IMR-90 (cell line): ENCODE results near the gene RIPK4. TPM values are rescaled to one million over a fixed set of nuclear protein-coding genes. Genes with fewer than 3 reads are reported as not detected.

ENCODE experiments used
- ATAC-seq: fragments of 200-7000 bp; cut with Tn5 transposase; 2 replicates; pipeline ENCODE4 v1.9.1; 2020; ENCODE audit warnings: low read depth, mild to moderate bottlenecking, moderate library complexity
- BruUV-seq: library from RNA; stranded (reverse); fragments of 400-500 nt; replicated peaks from 2 replicates; lab custom pipeline; 2021; lab: Mats Ljungman, UMichigan
- CTCF ChIA-PET: fragments of 300-600 bp; formaldehyde crosslinking; extraction: SDS; loops from one replicate; lab custom pipeline; 2021; ENCODE audit warnings: antibody characterized with exemption; lab: Yijun Ruan, JAX
- POLR2A ChIA-PET: fragments of 300-600 bp; sonication (Branson Sonifier 250); formaldehyde crosslinking; loops from one replicate; lab custom pipeline; 2022; ENCODE audit warnings: antibody characterized with exemption; ENCODE audit not compliant: unreplicated experiment; lab: Charles Lee
- DNase-seq: peaks from one replicate; pipeline ENCODE4 v3.0.0; 2013
- H2AFZ ChIP-seq: replicated peaks from 2 replicates; pipeline ENCODE3; 2013; ENCODE audit warnings: low read length, mild to moderate bottlenecking; ENCODE audit not compliant: poor library complexity
- H2AK5ac ChIP-seq: 2 replicates; pipeline ENCODE4 v1.6.1; 2013; ENCODE audit warnings: low read depth, low read length, inconsistent platforms
- H2AK9ac ChIP-seq: replicated peaks from 2 replicates; pipeline ENCODE3; 2013; ENCODE audit warnings: mild to moderate bottlenecking, low read depth, low read length, moderate library complexity; ENCODE audit not compliant: poor library complexity
- H2BK120ac ChIP-seq: 2 replicates; pipeline ENCODE4 v1.6.1; 2013; ENCODE audit warnings: low read depth, low read length, inconsistent platforms
- H2BK15ac ChIP-seq: 3 replicates; pipeline ENCODE4 v1.6.1; 2013; ENCODE audit warnings: low read depth, low read length, inconsistent platforms
- H2BK20ac ChIP-seq: 2 replicates; pipeline ENCODE4 v1.6.1; 2013; ENCODE audit warnings: low read depth, mild to moderate bottlenecking, inconsistent platforms, low read length, moderate library complexity
- H2BK5ac ChIP-seq: 2 replicates; pipeline ENCODE4 v1.6.1; 2013; ENCODE audit warnings: mild to moderate bottlenecking, low read depth, low read length, inconsistent platforms; ENCODE audit not compliant: poor library complexity, severe bottlenecking
- H3K14ac ChIP-seq: replicated peaks from 2 replicates; pipeline ENCODE4 v1.6.1; 2013; ENCODE audit warnings: low read depth, low read length, inconsistent platforms
- H3K18ac ChIP-seq: 2 replicates; pipeline ENCODE4 v1.6.1; 2013; ENCODE audit warnings: low read depth, low read length, control low read depth
- H3K23ac ChIP-seq: 2 replicates; pipeline ENCODE4 v1.6.1; 2013; ENCODE audit warnings: low read depth, low read length, inconsistent platforms
- H3K27ac ChIP-seq: 2 replicates; pipeline ENCODE4 v1.5.1; 2013; ENCODE audit warnings: mild to moderate bottlenecking, control low read depth, low read length; ENCODE audit not compliant: insufficient read depth
- H3K27me3 ChIP-seq: 2 replicates; pipeline ENCODE4 v1.6.1; 2013; ENCODE audit warnings: low read length; ENCODE audit not compliant: control insufficient read depth, insufficient read depth
- H3K36me3 ChIP-seq: 2 replicates; pipeline ENCODE4 v1.6.1; 2013; ENCODE audit warnings: low read length, mixed read lengths; ENCODE audit not compliant: control insufficient read depth, insufficient read depth
- H3K4ac ChIP-seq: 2 replicates; pipeline ENCODE4 v1.6.1; 2013; ENCODE audit warnings: low read depth, low read length, inconsistent platforms
- H3K4me1 ChIP-seq: 2 replicates; pipeline ENCODE4 v1.6.1; 2013; ENCODE audit warnings: low read length, mixed read lengths; ENCODE audit not compliant: control insufficient read depth, insufficient read depth
- H3K4me2 ChIP-seq: 2 replicates; pipeline ENCODE4 v1.6.1; 2013; ENCODE audit warnings: low read depth, mild to moderate bottlenecking, control low read depth, low read length, moderate library complexity
- H3K4me3 ChIP-seq: 2 replicates; pipeline ENCODE4 v1.5.1; 2013; ENCODE audit warnings: low read depth, mild to moderate bottlenecking, control low read depth, low read length, moderate library complexity; ENCODE audit not compliant: insufficient read depth
- H3K56ac ChIP-seq: 2 replicates; pipeline ENCODE4 v1.6.1; 2013; ENCODE audit warnings: low read length, inconsistent platforms; ENCODE audit not compliant: insufficient read depth; ENCODE audit errors: extremely low read depth
- H3K79me1 ChIP-seq, 2 experiments: 2 replicates each; pipeline ENCODE4 v1.6.1; 2013; ENCODE audit warnings: low read length in 2 of 2, inconsistent platforms in 1 of 2, low read depth in 1 of 2
- H3K9ac ChIP-seq: 2 replicates; pipeline ENCODE4 v1.6.1; 2013; ENCODE audit warnings: low read depth, low read length, control low read depth
- H3K9me1 ChIP-seq: 2 replicates; pipeline ENCODE4 v1.6.1; 2013; ENCODE audit warnings: low read length, inconsistent platforms; ENCODE audit not compliant: insufficient read depth
- H3K9me3 ChIP-seq: 2 replicates; pipeline ENCODE4 v1.6.1; 2013; ENCODE audit warnings: low read length; ENCODE audit not compliant: control insufficient read depth, insufficient read depth
- H4K20me1 ChIP-seq: 2 replicates; pipeline ENCODE4 v1.6.1; 2013; ENCODE audit warnings: low read length, inconsistent platforms; ENCODE audit not compliant: insufficient read depth
- H4K5ac ChIP-seq: 2 replicates; pipeline ENCODE4 v1.6.1; 2013; ENCODE audit warnings: mild to moderate bottlenecking, low read depth, low read length, control low read depth
- H4K8ac ChIP-seq, 2 experiments: 2 replicates each; pipeline ENCODE4 v1.6.1; 2013; ENCODE audit warnings: low read depth in 2 of 2, low read length in 2 of 2, control low read depth in 1 of 2, inconsistent platforms in 1 of 2
- H4K91ac ChIP-seq: 2 replicates; pipeline ENCODE4 v1.6.1; 2013; ENCODE audit warnings: low read depth, low read length, inconsistent platforms; ENCODE audit not compliant: insufficient read depth
- NFE2L2 ChIP-seq: fragments of 150-350 bp; IDR thresholded peaks from 2 replicates; pipeline ENCODE4 v1.6.1; 2016; ENCODE audit warnings: low read depth, mild to moderate bottlenecking, low read length
- POLR2A ChIP-seq: IDR thresholded peaks from 2 replicates; pipeline ENCODE4 v1.6.1; 2012; ENCODE audit warnings: mild to moderate bottlenecking, low read depth, low read length
- RAD21 ChIP-seq: IDR thresholded peaks from 2 replicates; pipeline ENCODE4 v1.6.1; 2012; ENCODE audit warnings: low read length, improper control_type of control experiment
- RFX5 ChIP-seq: IDR thresholded peaks from 2 replicates; pipeline ENCODE4 v1.8.0; 2012; ENCODE audit warnings: low read depth, mild to moderate bottlenecking, low read length, moderate library complexity
- SMC3 ChIP-seq: fragments of 150-350 bp; IDR thresholded peaks from 2 replicates; pipeline ENCODE4 v1.6.1; 2016; ENCODE audit warnings: low read depth, mild to moderate bottlenecking, antibody characterized with exemption, low read length, moderate library complexity
- WGBS, 2 experiments: methylation state at CpG; one replicate each; pipeline versions ENCODE4 v1.1.5 to v1.1.7; 2013; ENCODE audit warnings: missing lambda C conversion rate in 2 of 2; ENCODE audit not compliant: insufficient read length in 1 of 2; ENCODE audit errors: extremely low coverage in 2 of 2; 5-methylcytosine and 5-hydroxymethylcytosine counted together
- dilution Hi-C: fragments of 300-500 bp; cut with HindIII; formaldehyde crosslinking; loops from one replicate; pipeline ENCODE4 v1.14.3; 2018; ENCODE audit warnings: low sequenced_read_pairs; ENCODE audit not compliant: unreplicated experiment
- in situ Hi-C: fragments of 300-500 bp; cut with MboI; formaldehyde crosslinking; loops from 3 replicates; pipeline ENCODE4 v1.14.3; 2019; ENCODE audit warnings: low sequenced_read_pairs, inconsistent platforms, mixed read lengths
- intact Hi-C: fragments of 100-400 bp; cut with micrococcal nuclease; formaldehyde crosslinking; loops from 2 replicates; pipeline ENCODE4 v1.10.0; 2022
- polyA plus RNA-seq, 3 experiments: library from polyadenylated mRNA; depleted of rRNA; stranded (reverse); fragments of >200 nt; gene quantifications; 2 replicates each; pipeline ENCODE4 v1.2.3, GENCODE V29; 2012; ENCODE audit warnings: low replicate concordance in 1 of 3
- total RNA-seq: library from RNA; depleted of rRNA; stranded (reverse); fragments of >200 nt; gene quantifications from 2 replicates; pipeline ENCODE4 v1.2.3, GENCODE V29; 2012

The RIPK4 gene
- total and polyA plus RNA-seq, 2 of the 4 experiments (the other 2 are of a cell fraction) = under 0.01 to 0.03 TPM

GRCh38 chr21:41753006-41753898 is 13.6 kb downstream of the RIPK4 start:
- H3K9ac ChIP-seq = no peak overlapping the region
- no peak overlapping the region for H3K4me3 ChIP-seq
- no peak overlapping the region for H3K56ac ChIP-seq
- no peak overlapping the region for H2AK5ac ChIP-seq
- H2BK120ac ChIP-seq = no peak overlapping the region
- BruUV-seq = no TSS peak
- ChIA-PET CTCF (interaction anchor here (1.0 to 1.7 kb wide), 3 partner anchors 20 to 141 kb away, joined by 3 to 5 read pairs (median 3); no protein-coding TSS in a partner anchor), POLR2A (no interaction called here)
- no peak overlapping the region for H3K23ac ChIP-seq
- H4K5ac ChIP-seq = no peak overlapping the region
- in situ Hi-C loops = no loop called here
- no peak overlapping the region for H4K91ac ChIP-seq
- no peak overlapping the region for H2BK15ac ChIP-seq
- WGBS, 2 experiments = no CpG with 5 or more reads among the region's 16 CpGs
- H2AK9ac ChIP-seq = no peak overlapping the region
- no peak overlapping the region for H2AFZ ChIP-seq
- dilution Hi-C loops = no loop called here
- H3K14ac ChIP-seq = no peak overlapping the region
- no peaks in the 10 kb centered on the region for H3K9me3 ChIP-seq
- TF ChIP-seq NFE2L2 (no peak), POLR2A (no peak), RFX5 (no peak), RAD21 (no peak), SMC3 (no peak)
- no peaks in the 10 kb centered on the region for H3K79me1 ChIP-seq
- H3K27ac ChIP-seq = no peak overlapping the region
- H3K4ac ChIP-seq = no peak overlapping the region
- ATAC-seq (no peak), DNase-seq (no peak)
- H3K9me1 ChIP-seq = no peaks in the 10 kb centered on the region; the same call in 1 of the 2 replicates
- H3K4me1 ChIP-seq = peaks cover 10% of the 10 kb centered on the region
- intact Hi-C loops = no loop called here
- H3K4me2 ChIP-seq = no peak overlapping the region
- H3K27me3 ChIP-seq = peaks cover 2% of the 10 kb centered on the region; the same call in 1 of the 2 replicates
- H3K18ac ChIP-seq = no peak overlapping the region
- H3K36me3 ChIP-seq = no peaks in the 10 kb centered on the region
- no peak overlapping the region for H2BK5ac ChIP-seq
- H4K20me1 ChIP-seq = no peaks in the 10 kb centered on the region
- no peak overlapping the region for H4K8ac ChIP-seq
- H2BK20ac ChIP-seq = no peak overlapping the region
